8988T (cell line): ENCODE results near the gene BACH2.
A peak's percentile ranks its signal among the peaks of the same experiment; 100 is the strongest.
"Not testable (repeated sequence)": the region's sequence is repeated elsewhere in the genome, so short reads cannot be mapped to it uniquely, and the experiment has no call there.

Experiments used
- DNase-seq: peaks from one replicate; pipeline ENCODE4 v3.0.0; 2011

The BACH2 gene

GRCh38 chr6:89984926-89985750 is 311.5 kb downstream of the BACH2 start:
- no peak for DNase-seq

GRCh38 chr6:89980353-89980752 is 316.3 kb downstream of the BACH2 start:
- DNase-seq: no peak

GRCh38 chr6:89979481-89980119 is 317.0 kb downstream of the BACH2 start:
- DNase-seq: no peak

GRCh38 chr6:89978749-89979145 is 317.9 kb downstream of the BACH2 start:
- DNase-seq: no peak

GRCh38 chr6:89977808-89978748 is 318.6 kb downstream of the BACH2 start:
- no peak for DNase-seq

- no peak for DNase-seq
Observed at GRCh38 chr6:89976694-89977020, 320.0 kb downstream of the BACH2 start.

GRCh38 chr6:89975991-89976693 is 320.5 kb downstream of the BACH2 start:
- no peak for DNase-seq

- DNase-seq: no peak
Observed at GRCh38 chr6:89975366-89975765, 321.3 kb downstream of the BACH2 start.

GRCh38 chr6:89974834-89975233 is 321.8 kb downstream of the BACH2 start:
- no peak for DNase-seq

GRCh38 chr6:89972025-89972381 is 324.6 kb downstream of the BACH2 start:
- DNase-seq: no peak

GRCh38 chr6:89971338-89972024 is 325.2 kb downstream of the BACH2 start:
- DNase-seq: not testable (repeated sequence)

GRCh38 chr6:89970609-89971337 is 325.9 kb downstream of the BACH2 start:
- DNase-seq: peak; percentile 33

- DNase-seq: no peak
Observed at GRCh38 chr6:89970072-89970471, 326.6 kb downstream of the BACH2 start.

GRCh38 chr6:89966913-89967312 is 329.7 kb downstream of the BACH2 start:
- DNase-seq: no peak

- DNase-seq: no peak
Observed at GRCh38 chr6:89966228-89966544, 330.5 kb downstream of the BACH2 start.

- DNase-seq: no peak
Observed at GRCh38 chr6:89965441-89966227, 331.0 kb downstream of the BACH2 start.

- DNase-seq: no peak
Observed at GRCh38 chr6:89963391-89963790, 333.3 kb downstream of the BACH2 start.

GRCh38 chr6:89961481-89961880 is 335.2 kb downstream of the BACH2 start:
- no peak for DNase-seq

- no peak for DNase-seq
Observed at GRCh38 chr6:89959883-89960282, 336.8 kb downstream of the BACH2 start.

GRCh38 chr6:89956182-89956581 is 340.5 kb downstream of the BACH2 start:
- DNase-seq: no peak

- DNase-seq: no peak
Observed at GRCh38 chr6:89955364-89955763, 341.3 kb downstream of the BACH2 start.
